Vagina (tissue), 2 donors: Measurements from ENCODE around the gene CARD9. TPM values are rescaled to one million over a fixed set of nuclear protein-coding genes. Genes with fewer than 3 reads are reported as not detected.

ENCODE experiments used
- DNase-seq, 2 donors: peaks; one replicate each; pipeline ENCODE4 v3.0.0-alpha.2; 2017; ENCODE audit errors: extremely low spot score in 2 of 2
- H3K27ac ChIP-seq: fragments of 200-600 bp; sonication (generic); one replicate; pipeline ENCODE4 v1.5.1; 2019
- H3K27me3 ChIP-seq: fragments of 200-600 bp; sonication (generic); one replicate; pipeline ENCODE4 v1.5.1; 2019
- H3K36me3 ChIP-seq, 2 donors: fragments of 200-600 bp; sonication (generic); one replicate each; pipeline ENCODE4 v1.5.1; 2017 to 2019
- H3K4me1 ChIP-seq: fragments of 200-600 bp; sonication (generic); one replicate; pipeline ENCODE4 v1.5.1; 2019
- H3K4me3 ChIP-seq, 2 donors: fragments of 200-600 bp; sonication (generic); 1 replicate in 1 of 2; 2 replicates in 1 of 2; pipeline ENCODE4 v1.5.1; 2016 to 2019
- H3K9me3 ChIP-seq: fragments of 200-600 bp; sonication (generic); one replicate; pipeline ENCODE4 v1.5.1; 2019
- POLR2A ChIP-seq, 2 donors: fragments of 450-650 bp; IDR thresholded peaks; one replicate each; pipeline ENCODE4 v1.6.1; 2017; ENCODE audit warnings: antibody characterized with exemption in 2 of 2, mild to moderate bottlenecking in 2 of 2, moderate library complexity in 2 of 2
- POLR2AphosphoS5 ChIP-seq, 2 donors: sonication (generic); formaldehyde crosslinking; IDR thresholded peaks; one replicate each; pipeline ENCODE4 v1.9.0; 2017; ENCODE audit warnings: antibody characterized with exemption in 2 of 2, mild to moderate bottlenecking in 2 of 2, low read depth in 1 of 2; ENCODE audit not compliant: insufficient read depth in 1 of 2
- intact Hi-C: fragments of 100-400 bp; cut with DNase I; formaldehyde crosslinking; loops from one replicate; pipeline ENCODE4 v1.15.1; 2023
- total RNA-seq: library from RNA; depleted of rRNA; stranded (reverse); fragments of >200 nt; gene quantifications from one replicate; pipeline ENCODE4 v1.2.3, GENCODE V29; 2016
- TF ChIP-seq, protein P1 (sequence below), 3 experiments: fragments of 450-650 bp in 2 of 3; fragments of 200-600 bp in 1 of 3; sonication (generic) in 1 of 3; IDR thresholded peaks; one replicate each; pipeline ENCODE4 v1.5.1; 2017 to 2019; ENCODE audit warnings: antibody characterized with exemption in 3 of 3, mild to moderate bottlenecking in 2 of 3, moderate library complexity in 2 of 3

The CARD9 gene
- total RNA-seq: 16.9 TPM

- TF ChIP-seq, protein P1, sequence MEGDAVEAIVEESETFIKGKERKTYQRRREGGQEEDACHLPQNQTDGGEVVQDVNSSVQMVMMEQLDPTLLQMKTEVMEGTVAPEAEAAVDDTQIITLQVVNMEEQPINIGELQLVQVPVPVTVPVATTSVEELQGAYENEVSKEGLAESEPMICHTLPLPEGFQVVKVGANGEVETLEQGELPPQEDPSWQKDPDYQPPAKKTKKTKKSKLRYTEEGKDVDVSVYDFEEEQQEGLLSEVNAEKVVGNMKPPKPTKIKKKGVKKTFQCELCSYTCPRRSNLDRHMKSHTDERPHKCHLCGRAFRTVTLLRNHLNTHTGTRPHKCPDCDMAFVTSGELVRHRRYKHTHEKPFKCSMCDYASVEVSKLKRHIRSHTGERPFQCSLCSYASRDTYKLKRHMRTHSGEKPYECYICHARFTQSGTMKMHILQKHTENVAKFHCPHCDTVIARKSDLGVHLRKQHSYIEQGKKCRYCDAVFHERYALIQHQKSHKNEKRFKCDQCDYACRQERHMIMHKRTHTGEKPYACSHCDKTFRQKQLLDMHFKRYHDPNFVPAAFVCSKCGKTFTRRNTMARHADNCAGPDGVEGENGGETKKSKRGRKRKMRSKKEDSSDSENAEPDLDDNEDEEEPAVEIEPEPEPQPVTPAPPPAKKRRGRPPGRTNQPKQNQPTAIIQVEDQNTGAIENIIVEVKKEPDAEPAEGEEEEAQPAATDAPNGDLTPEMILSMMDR (IDR thresholded peaks at IDR 0.05): no peak
- no peak for TF ChIP-seq POLR2A (IDR thresholded peaks at IDR 0.05)
- TF ChIP-seq POLR2AphosphoS5 (IDR thresholded peaks at IDR 0.05; ENCODE audit: insufficient read depth in 1 of 2, low read depth in 1 of 2): no peak
- no peaks in the 10 kb centered on the region for H3K9me3 ChIP-seq
- peak within 1 kb of the TSS; percentile 27 for H3K27ac ChIP-seq
- H3K4me3 ChIP-seq: peak within 1 kb of the TSS; percentile 22 to 28
- intact Hi-C loops: no loop called here
- no peaks in the 10 kb centered on the region for H3K36me3 ChIP-seq
- no peaks in the 10 kb centered on the region for H3K27me3 ChIP-seq
- DNase-seq: no peak
- peaks cover 20% of the 10 kb centered on the region for H3K4me1 ChIP-seq
These were observed at the start of gene CARD9 for GRCh38 chr9:136373300-136374182. Gene CARD9, minus strand, starts transcription at chr9:136373669. Its CDS starts 1,591 bp downstream, at chr9:136372078.

DNA sequence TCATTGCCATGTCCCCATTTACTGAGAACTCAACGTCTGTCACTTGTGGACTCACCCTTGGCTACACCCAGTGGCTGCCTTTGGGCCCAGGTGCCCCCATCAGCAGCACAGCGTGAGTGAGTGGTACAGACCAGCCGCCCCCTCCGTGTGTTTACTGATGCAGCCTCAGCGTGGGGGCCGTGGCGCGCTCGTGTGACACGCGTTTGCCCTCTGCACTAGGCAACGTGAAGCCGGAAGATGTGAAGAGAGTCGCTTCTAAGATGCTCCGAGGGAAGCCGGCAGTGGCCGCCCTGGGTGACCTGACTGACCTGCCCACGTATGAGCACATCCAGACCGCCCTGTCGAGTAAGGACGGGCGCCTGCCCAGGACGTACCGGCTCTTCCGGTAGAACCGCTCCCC lies 49.4 kb upstream of the CARD9 start:
- Histone ChIP-seq H3K4me3 (no peak overlapping the region), H3K27ac (no peak overlapping the region), H3K9me3 (no peaks in the 10 kb centered on the region), H3K36me3 (peaks cover 0 to 66% of the 10 kb centered on the region in 2 donors), H3K27me3 (no peaks in the 10 kb centered on the region), H3K4me1 (no peaks in the 10 kb centered on the region)
- TF ChIP-seq, protein P1 (IDR thresholded peaks at IDR 0.05): no peak
- no peak for TF ChIP-seq POLR2AphosphoS5 (IDR thresholded peaks at IDR 0.05; ENCODE audit: insufficient read depth in 1 of 2, low read depth in 1 of 2)
- TF ChIP-seq POLR2A (IDR thresholded peaks at IDR 0.05): no peak
- intact Hi-C loops: no loop called here
- DNase-seq: no peak

- H3K27me3 ChIP-seq: no peaks in the 10 kb centered on the region
- H3K9me3 ChIP-seq: no peaks in the 10 kb centered on the region
- TF ChIP-seq POLR2A (IDR thresholded peaks at IDR 0.05) (no peak), POLR2AphosphoS5 (IDR thresholded peaks at IDR 0.05; ENCODE audit: insufficient read depth in 1 of 2, low read depth in 1 of 2) (no peak)
- TF ChIP-seq, protein P1 (IDR thresholded peaks at IDR 0.05): no peak
- no peaks in the 10 kb centered on the region for H3K4me1 ChIP-seq
- H3K27ac ChIP-seq: no peak overlapping the region
- intact Hi-C loops: no loop called here
- DNase-seq: no peak
- H3K4me3 ChIP-seq: no peak overlapping the region
- peaks cover 0 to 77% of the 10 kb centered on the region in 2 donors for H3K36me3 ChIP-seq
These were observed 48.3 kb upstream of the CARD9 start for GRCh38 chr9:136421791-136422190.

GRCh38 chr9:136419092-136419420 lies 45.6 kb upstream of the CARD9 start:
- H3K36me3 ChIP-seq: peaks cover 0 to 95% of the 10 kb centered on the region in 2 donors
- DNase-seq: no peak
- no peaks in the 10 kb centered on the region for H3K4me1 ChIP-seq
- H3K9me3 ChIP-seq: no peaks in the 10 kb centered on the region
- no peaks in the 10 kb centered on the region for H3K27me3 ChIP-seq
- no peak overlapping the region for H3K4me3 ChIP-seq
- TF ChIP-seq POLR2A (IDR thresholded peaks at IDR 0.05): no peak
- intact Hi-C loops: no loop called here
- H3K27ac ChIP-seq: no peak overlapping the region

GRCh38 chr9:136418182-136419091 lies 45.0 kb upstream of the CARD9 start:
- DNase-seq: no peak
- Histone ChIP-seq H3K4me1 (no peaks in the 10 kb centered on the region), H3K4me3 (no peak overlapping the region), H3K27ac (no peak overlapping the region), H3K36me3 (peaks cover 0 to 97% of the 10 kb centered on the region in 2 donors), H3K27me3 (no peaks in the 10 kb centered on the region), H3K9me3 (no peaks in the 10 kb centered on the region)
- intact Hi-C loops: no loop called here
- no peak for TF ChIP-seq POLR2A (IDR thresholded peaks at IDR 0.05)
- TF ChIP-seq, protein P1 (IDR thresholded peaks at IDR 0.05): no peak
- no peak for TF ChIP-seq POLR2AphosphoS5 (IDR thresholded peaks at IDR 0.05; ENCODE audit: insufficient read depth in 1 of 2, low read depth in 1 of 2)
